Body of pancreas (tissue), 4 donors: ENCODE data around the gene PDCD1. TPM values are rescaled to one million over a fixed set of nuclear protein-coding genes. Genes with fewer than 3 reads are reported as not detected.

Experiments
- ATAC-seq: fragments of 150-250 bp; one replicate; pipeline ENCODE4 v1.9.1; 2016
- DNase-seq, 4 donors: peaks; one replicate each; pipeline ENCODE4 v3.0.0-alpha.2; 2019
- H3K27ac ChIP-seq, 4 donors: fragments of 200-600 bp; sonication (generic); 1 replicate in 3 of 4; 2 replicates in 1 of 4; pipeline versions ENCODE4 v1.5.1 to v1.6.1; 2016 to 2019; ENCODE audit warnings: mild to moderate bottlenecking in 1 of 4, mixed read lengths in 1 of 4, moderate library complexity in 1 of 4
- H3K27me3 ChIP-seq, 2 donors: fragments of 200-600 bp; sonication (generic); one replicate each; pipeline ENCODE4 v1.6.0; 2016; ENCODE audit warnings: mild to moderate bottlenecking in 1 of 2
- H3K36me3 ChIP-seq, 2 donors: fragments of 200-600 bp; sonication (generic); replicated peaks in 1 of 2; 2 replicates each; pipeline ENCODE4 v1.5.1; 2016; ENCODE audit warnings: low read depth in 2 of 2; ENCODE audit not compliant: insufficient read depth in 1 of 2
- H3K4me1 ChIP-seq: fragments of 200-600 bp; sonication (generic); one replicate; pipeline ENCODE4 v1.6.0; 2016
- H3K4me3 ChIP-seq, 2 donors: fragments of 200-600 bp; sonication (generic); 1 replicate in 1 of 2; 2 replicates in 1 of 2; pipeline ENCODE4 v1.5.1; 2016 to 2019
- H3K9me3 ChIP-seq, 3 donors: fragments of 200-600 bp; sonication (generic); 1 replicate in 2 of 3; 2 replicates in 1 of 3; pipeline ENCODE4 v1.5.1; 2016
- CTCF ChIP-seq, 7 experiments: fragments of 450-650 bp in 4 of 7; fragments of 200-600 bp in 3 of 7; sonication (generic) in 3 of 7; IDR thresholded peaks; one replicate each; pipeline ENCODE4 v1.5.1; 2016 to 2019; ENCODE audit warnings: antibody characterized with exemption in 7 of 7
- POLR2A ChIP-seq, 3 donors: fragments of 450-650 bp; IDR thresholded peaks; one replicate each; pipeline ENCODE4 v1.6.1; 2016; ENCODE audit warnings: antibody characterized with exemption in 3 of 3, mild to moderate bottlenecking in 2 of 3
- WGBS, 2 donors: methylation state at CpG; one replicate each; pipeline ENCODE4 v1.1.5; 2017; 5-methylcytosine and 5-hydroxymethylcytosine counted together
- intact Hi-C: fragments of 100-400 bp; cut with DNase I; formaldehyde crosslinking; loops from one replicate; pipeline ENCODE4 v1.15.1; 2023
- total RNA-seq, 2 donors: library from RNA; depleted of rRNA; stranded (reverse); fragments of >200 nt; gene quantifications; one replicate each; pipeline ENCODE4 v1.1.0, GENCODE V29; 2016

Gene PDCD1
- total RNA-seq, 2 donors from 2014 or later, result 0.99 to 1.3 TPM

GRCh38 chr2:241849616-241850543 is 8.8 kb downstream of the PDCD1 start:
- Histone ChIP-seq H3K27me3 (no peaks in the 10 kb centered on the region), H3K4me3 (no peak overlapping the region), H3K36me3 (no peaks in the 10 kb centered on the region), H3K9me3 (no peaks in the 10 kb centered on the region), H3K27ac (no peak overlapping the region), H3K4me1 (peaks cover 2% of the 10 kb centered on the region)
- no peak for TF ChIP-seq CTCF (IDR thresholded peaks at IDR 0.05)
- TF ChIP-seq POLR2A (IDR thresholded peaks at IDR 0.05), result no peak
- intact Hi-C loops, result no loop called here
- DNase-seq (no peak), ATAC-seq (no peak)
- 81 to 84% methylated on average over 7 to 15 of the region's 16 CpGs for WGBS, 2 donors

- ATAC-seq (no peak), DNase-seq (no peak)
- Histone ChIP-seq H3K27ac (no peak overlapping the region), H3K4me3 (no peak overlapping the region), H3K27me3 (no peaks in the 10 kb centered on the region), H3K36me3 (no peaks in the 10 kb centered on the region), H3K4me1 (peaks cover 11% of the 10 kb centered on the region), H3K9me3 (no peaks in the 10 kb centered on the region)
- 77 to 95% methylated on average over 14 to 37 of the region's 39 CpGs for WGBS, 2 donors
- TF ChIP-seq CTCF (IDR thresholded peaks at IDR 0.05) (no peak), POLR2A (IDR thresholded peaks at IDR 0.05) (no peak)
- intact Hi-C loops, result no loop called here
Observed at GRCh38 chr2:241848761-241849615, 9.7 kb downstream of the PDCD1 start.

GRCh38 chr2:241846406-241846805 is 12.3 kb downstream of the PDCD1 start:
- WGBS, 2 donors, result 82 to 87% methylated on average over 22 of the region's 22 CpGs

More at GRCh38 chr2:241846406-241846805, 12.3 kb downstream of the PDCD1 start:
- no peaks in the 10 kb centered on the region for H3K9me3 ChIP-seq
- TF ChIP-seq CTCF (IDR thresholded peaks at IDR 0.05) (no peak), POLR2A (IDR thresholded peaks at IDR 0.05) (no peak)
- no peaks in the 10 kb centered on the region for H3K36me3 ChIP-seq
- no peak overlapping the region for H3K4me3 ChIP-seq
- H3K27ac ChIP-seq, result no peak overlapping the region
- DNase-seq, result no peak
- no peaks in the 10 kb centered on the region for H3K27me3 ChIP-seq
- no peak for ATAC-seq
- intact Hi-C loops, result no loop called here
- H3K4me1 ChIP-seq, result peaks cover 11% of the 10 kb centered on the region
